H1 (cell line): ENCODE results near the gene NQO2. TPM values are rescaled to one million over a fixed set of nuclear protein-coding genes. Genes with fewer than 3 reads are reported as not detected.

ENCODE experiments used
- CTCF ChIA-PET: fragments of 300-600 bp; sonication (Branson Sonifier 250); formaldehyde crosslinking; loops from one replicate; lab custom pipeline; 2021; ENCODE audit not compliant: partially characterized antibody; lab: Charles Lee
- POLR2A ChIA-PET: fragments of 300-600 bp; sonication (Branson Sonifier 250); formaldehyde crosslinking; loops from one replicate; lab custom pipeline; 2021; ENCODE audit warnings: inconsistent platforms; ENCODE audit not compliant: partially characterized antibody; lab: Charles Lee
- DNase-seq, 2 experiments: peaks; one replicate each; pipeline versions ENCODE4 v3.0.0 to v3.0.0-alpha.2; 2010 to 2022; ENCODE audit warnings: low spot score in 2 of 2, low read depth in 1 of 2, mixed read lengths in 1 of 2
- FAIRE-seq: peaks from 2 replicates; lab custom pipeline; 2011; peaks lifted over from hg19 to GRCh38; lab: Jason Lieb, UNC
- H2AFZ ChIP-seq: 2 replicates; pipeline ENCODE4 v1.8.1; 2012; ENCODE audit warnings: low read length, inconsistent platforms
- H2AK5ac ChIP-seq: 2 replicates; pipeline ENCODE4 v1.6.1; 2013; ENCODE audit warnings: low read depth, low read length
- H2BK120ac ChIP-seq: replicated peaks from 2 replicates; pipeline ENCODE3; 2013; ENCODE audit warnings: low read depth, low read length, inconsistent platforms
- H2BK12ac ChIP-seq: 2 replicates; pipeline ENCODE4 v1.6.1; 2013; ENCODE audit warnings: low read depth, low read length
- H2BK15ac ChIP-seq: 2 replicates; pipeline ENCODE4 v1.6.1; 2013; ENCODE audit warnings: low read length
- H2BK20ac ChIP-seq: 2 replicates; pipeline ENCODE4 v1.6.1; 2013; ENCODE audit warnings: low read length
- H2BK5ac ChIP-seq: 2 replicates; pipeline ENCODE4 v1.6.1; 2013; ENCODE audit warnings: low read depth, low read length
- H3K14ac ChIP-seq: 2 replicates; pipeline ENCODE4 v1.6.1; 2013; ENCODE audit warnings: inconsistent platforms; ENCODE audit not compliant: insufficient read length
- H3K18ac ChIP-seq: 2 replicates; pipeline ENCODE4 v1.6.1; 2013; ENCODE audit warnings: low read length; ENCODE audit errors: extremely low read depth
- H3K23ac ChIP-seq: 2 replicates; pipeline ENCODE4 v1.6.1; 2013; ENCODE audit warnings: inconsistent platforms; ENCODE audit not compliant: insufficient read length
- H3K23me2 ChIP-seq: 2 replicates; pipeline ENCODE4 v1.6.1; 2013; ENCODE audit warnings: low read depth, low read length
- H3K27ac ChIP-seq: 2 replicates; pipeline ENCODE4 v1.6.1; 2011; ENCODE audit warnings: low read depth, low read length, inconsistent platforms
- H3K27me3 ChIP-seq, 4 experiments: replicated peaks in 1 of 4; 1 replicate in 1 of 4; 2 replicates in 3 of 4; pipeline versions ENCODE4 v1.6.1 to v1.8.1; 2011 to 2013; ENCODE audit warnings: low read length in 3 of 4, mild to moderate bottlenecking in 3 of 4, inconsistent platforms in 2 of 4, mixed read lengths in 2 of 4, moderate library complexity in 1 of 4; ENCODE audit not compliant: control insufficient read depth in 3 of 4, insufficient read depth in 3 of 4; ENCODE audit errors: extremely low read depth in 1 of 4
- H3K36me3 ChIP-seq, 4 experiments: 2 replicates each; pipeline versions ENCODE4 v1.6.1 to v1.8.1; 2011 to 2013; ENCODE audit warnings: mild to moderate bottlenecking in 4 of 4, low read length in 3 of 4, moderate library complexity in 2 of 4, control low read depth in 1 of 4, inconsistent platforms in 1 of 4; ENCODE audit not compliant: insufficient read depth in 4 of 4, control insufficient read depth in 2 of 4
- H3K4ac ChIP-seq: replicated peaks from 2 replicates; pipeline ENCODE3; 2013; ENCODE audit warnings: low read length, low read depth, mixed read lengths, inconsistent platforms; ENCODE audit not compliant: insufficient read length
- H3K4me1 ChIP-seq, 4 experiments: replicated peaks in 1 of 4; 1 replicate in 1 of 4; 2 replicates in 3 of 4; pipeline versions ENCODE4 v1.6.1 to v1.8.1; 2011 to 2013; ENCODE audit warnings: low read length in 3 of 4, inconsistent platforms in 2 of 4, mixed read lengths in 1 of 4; ENCODE audit not compliant: insufficient read depth in 4 of 4, control insufficient read depth in 3 of 4
- H3K4me2 ChIP-seq, 2 experiments: 2 replicates each; pipeline versions ENCODE4 v1.6.1 to v1.8.1; 2011 to 2013; ENCODE audit warnings: low read depth in 2 of 2, low read length in 2 of 2, control low read depth in 1 of 2, inconsistent platforms in 1 of 2, mild to moderate bottlenecking in 1 of 2; ENCODE audit not compliant: insufficient read depth in 1 of 2
- H3K4me3 ChIP-seq, 4 experiments: fragments of 200-600, 300-600 bp in 1 of 4; sonication (generic), shearing (Covaris generic), sonication (Bioruptor Twin) in 1 of 4; 2 replicates each; pipeline versions ENCODE4 v1.5.1 to v1.8.1; 2011 to 2016; ENCODE audit warnings: low read length in 4 of 4, low read depth in 3 of 4, control low read depth in 2 of 4, inconsistent platforms in 2 of 4, mild to moderate bottlenecking in 2 of 4, mixed read lengths in 1 of 4, moderate library complexity in 1 of 4; ENCODE audit not compliant: insufficient read depth in 2 of 4; ENCODE audit errors: extremely low read depth in 1 of 4
- H3K56ac ChIP-seq: replicated peaks from 2 replicates; pipeline ENCODE3; 2013; ENCODE audit warnings: low read depth, mild to moderate bottlenecking, mixed read lengths, low read length, inconsistent platforms; ENCODE audit not compliant: insufficient read length
- H3K79me1 ChIP-seq: 2 replicates; pipeline ENCODE4 v1.6.1; 2013; ENCODE audit warnings: low read depth, low read length, control low read depth
- H3K79me2 ChIP-seq, 2 experiments: 2 replicates each; pipeline versions ENCODE4 v1.6.1 to v1.8.1; 2012 to 2013; ENCODE audit warnings: low read length in 2 of 2, mild to moderate bottlenecking in 2 of 2, inconsistent platforms in 1 of 2; ENCODE audit not compliant: insufficient read depth in 2 of 2, control insufficient read depth in 1 of 2
- H3K9ac ChIP-seq, 4 experiments: replicated peaks in 1 of 4; 1 replicate in 1 of 4; 2 replicates in 3 of 4; pipeline versions ENCODE4 v1.6.1 to v1.8.1; 2011 to 2013; ENCODE audit warnings: low read depth in 3 of 4, low read length in 3 of 4, control low read depth in 2 of 4, mild to moderate bottlenecking in 2 of 4, moderate library complexity in 2 of 4, inconsistent platforms in 1 of 4; ENCODE audit errors: extremely low read depth in 1 of 4
- H3K9me3 ChIP-seq, 2 experiments: 2 replicates each; pipeline versions ENCODE4 v1.6.1 to v1.8.1; 2012 to 2013; ENCODE audit warnings: mild to moderate bottlenecking in 2 of 2, moderate library complexity in 2 of 2, control low read depth in 1 of 2, inconsistent platforms in 1 of 2, low read depth in 1 of 2, low read length in 1 of 2, mixed read lengths in 1 of 2; ENCODE audit not compliant: insufficient read depth in 2 of 2
- H4K20me1 ChIP-seq, 2 experiments: replicated peaks in 1 of 2; 2 replicates each; pipeline versions ENCODE3 to v1.8.1; 2011 to 2013; ENCODE audit warnings: inconsistent platforms in 2 of 2, low read length in 2 of 2, mild to moderate bottlenecking in 1 of 2; ENCODE audit not compliant: insufficient read depth in 2 of 2, control insufficient read depth in 1 of 2
- H4K5ac ChIP-seq: 2 replicates; pipeline ENCODE4 v1.6.1; 2013; ENCODE audit warnings: low read length, low read depth, mixed read lengths, inconsistent platforms; ENCODE audit not compliant: insufficient read length
- H4K8ac ChIP-seq: 2 replicates; pipeline ENCODE4 v1.8.0; 2013; ENCODE audit warnings: mild to moderate bottlenecking, moderate library complexity, low read length, inconsistent platforms; ENCODE audit not compliant: insufficient read depth; ENCODE audit errors: extremely low read depth
- H4K91ac ChIP-seq: replicated peaks from 2 replicates; pipeline ENCODE3; 2013; ENCODE audit warnings: low read length, mixed read lengths, inconsistent platforms; ENCODE audit not compliant: insufficient read length
- BCL11A ChIP-seq, 2 experiments: IDR thresholded peaks; one replicate each; pipeline ENCODE4 v1.6.1; 2011; ENCODE audit warnings: low read depth in 2 of 2, low read length in 2 of 2, mild to moderate bottlenecking in 2 of 2
- CHD2 ChIP-seq: IDR thresholded peaks from 2 replicates; pipeline ENCODE4 v1.6.1; 2012; ENCODE audit warnings: low read length, improper control_type of control experiment
- CREB1 ChIP-seq: IDR thresholded peaks from 2 replicates; pipeline ENCODE4 v1.6.1; 2012; ENCODE audit warnings: inconsistent platforms
- EP300 ChIP-seq, 2 experiments: IDR thresholded peaks; 1 replicate in 1 of 2; 2 replicates in 1 of 2; pipeline ENCODE4 v1.6.1; 2011 to 2012; ENCODE audit warnings: low read depth in 2 of 2, low read length in 2 of 2, mild to moderate bottlenecking in 2 of 2, borderline replicate concordance in 1 of 2, inconsistent platforms in 1 of 2, moderate library complexity in 1 of 2
- EZH2 ChIP-seq: fragments of 200-600 bp; sonication (generic); IDR thresholded peaks from 2 replicates; pipeline ENCODE4 v1.7.1; 2012; ENCODE audit warnings: low read depth, mild to moderate bottlenecking, moderate library complexity, low read length, inconsistent platforms; ENCODE audit not compliant: severe bottlenecking
- JUN ChIP-seq: IDR thresholded peaks from 2 replicates; pipeline ENCODE4 v1.6.1; 2011; ENCODE audit warnings: low read depth, mild to moderate bottlenecking, improper control_type of control experiment, low read length
- KDM5A ChIP-seq: fragments of 200-600 bp; IDR thresholded peaks from 2 replicates; pipeline ENCODE4 v1.7.1; 2012; ENCODE audit warnings: mild to moderate bottlenecking, low read length, inconsistent platforms, mixed read lengths
- MAX ChIP-seq: IDR thresholded peaks from 2 replicates; pipeline ENCODE4 v1.6.1; 2012; ENCODE audit warnings: inconsistent platforms
- POLR2AphosphoS5 ChIP-seq: IDR thresholded peaks from 2 replicates; pipeline ENCODE4 v1.6.1; 2011; ENCODE audit warnings: low read depth, low read length
- RBBP5 ChIP-seq: IDR thresholded peaks from 2 replicates; pipeline ENCODE4 v1.7.1; 2012; ENCODE audit warnings: low read depth, mild to moderate bottlenecking, inconsistent platforms, low read length, moderate library complexity, borderline replicate concordance
- RFX5 ChIP-seq: IDR thresholded peaks from 2 replicates; pipeline ENCODE4 v1.6.1; 2011; ENCODE audit warnings: low read depth, low read length, improper control_type of control experiment, borderline replicate concordance
- SIRT6 ChIP-seq: IDR thresholded peaks from one replicate; pipeline ENCODE4 v1.7.1; 2012; ENCODE audit warnings: low read length, inconsistent platforms
- SP1 ChIP-seq: IDR thresholded peaks from 2 replicates; pipeline ENCODE4 v1.6.1; 2011; ENCODE audit warnings: low read depth, low read length
- TAF1 ChIP-seq: IDR thresholded peaks from 2 replicates; pipeline ENCODE4 v1.6.1; 2011; ENCODE audit warnings: mild to moderate bottlenecking, low read depth, low read length
- WGBS, 2 experiments: shearing (Covaris generic) in 1 of 2; methylation state at CpG; one replicate each; pipeline versions ENCODE4 v1.1.6 to v1.1.7; 2013 to 2015; ENCODE audit warnings: low lambda C conversion rate in 2 of 2, mixed read lengths in 2 of 2, inconsistent platforms in 1 of 2, low coverage in 1 of 2, missing lambda C conversion rate in 1 of 2; ENCODE audit not compliant: insufficient replicate concordance in 2 of 2, insufficient coverage in 1 of 2, insufficient read length in 1 of 2; ENCODE audit errors: extremely low coverage in 1 of 2, missing lambda C conversion rate in 1 of 2; 5-methylcytosine and 5-hydroxymethylcytosine counted together
- polyA plus RNA-seq, 7 experiments: library from polyadenylated mRNA; depleted of rRNA in 3 of 7; stranded (reverse) in 5 of 7; unstranded in 2 of 7; fragments of >200 nt in 5 of 7; fragments of 200-250 nt in 2 of 7; gene quantifications; 1 replicate in 5 of 7; 2 replicates in 1 of 7; 4 replicates in 1 of 7; pipeline versions ENCODE4 v1.2.1 to v1.2.3, GENCODE V29; 2011 to 2013; ENCODE audit warnings: missing spikeins in 2 of 7, mixed read lengths in 2 of 7
- total RNA-seq: library from RNA; stranded (reverse); fragmentation: NEBNext Ultra II Directional; extraction: Animal tissue kit (Norgen Biotek cat#: 25700); gene quantifications from 2 replicates; pipeline ENCODE4 v1.2.1, GENCODE V29; 2021

The NQO2 gene
- total and polyA plus RNA-seq, 2 of the 8 experiments (the other 6 are each of a cell fraction or from before 2014, with no cell fraction given): 135 to 168 TPM

DNA sequence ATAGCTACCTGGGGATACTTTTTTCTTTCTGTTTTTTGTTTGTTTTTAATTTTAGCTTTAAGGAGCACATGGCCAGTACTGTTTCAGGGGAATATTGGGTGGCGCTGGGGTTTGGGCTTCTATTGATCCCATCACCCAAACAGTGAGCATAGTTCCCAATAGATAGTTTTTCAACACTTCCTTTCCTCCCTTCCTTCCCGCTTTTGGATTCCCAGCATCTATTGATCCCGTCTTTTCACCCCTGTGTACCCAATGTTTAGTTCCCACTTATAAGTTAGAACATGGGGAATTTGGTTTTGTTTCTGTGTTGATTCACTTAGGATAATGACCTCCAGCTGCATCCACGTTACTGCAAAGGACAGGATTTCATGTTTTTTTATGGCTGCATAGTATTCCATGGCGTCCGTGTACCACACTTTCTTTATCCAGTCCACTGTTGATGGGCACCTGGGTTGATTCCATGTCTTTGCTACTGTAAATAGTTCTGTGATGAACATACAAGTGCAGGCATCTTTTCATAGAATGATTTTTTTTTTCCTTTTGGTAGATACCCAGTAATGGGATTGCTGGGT lies 20.1 kb downstream of the NQO2 start:
- DNase-seq (no peak), FAIRE-seq (no peak)
- Histone ChIP-seq H3K14ac (no peak overlapping the region), H4K20me1 (peaks cover 2 to 4% of the 10 kb centered on the region in 2 experiments), H3K4me1 (peaks cover 6 to 17% (median 11%) of the 10 kb centered on the region in 4 experiments), H3K9me3 (peaks cover 0 to 2% of the 10 kb centered on the region in 2 experiments; a peak in 1 of 4 replicates), H3K27me3 (no peaks in the 10 kb centered on the region), H3K4me2 (no peak overlapping the region), H2AK5ac (no peak overlapping the region), H3K9ac (no peak overlapping the region), H3K79me1 (no peaks in the 10 kb centered on the region), H3K4ac (no peak overlapping the region), H3K79me2 (no peaks in the 10 kb centered on the region), H2BK12ac (no peak overlapping the region), H4K8ac (no peak overlapping the region), H3K36me3 (peaks cover 5 to 52% (median 39%) of the 10 kb centered on the region in 4 experiments), H2BK5ac (no peak overlapping the region), H3K27ac (no peak overlapping the region), H3K18ac (no peak overlapping the region), H3K23ac (no peak overlapping the region), H2BK120ac (no peak overlapping the region), H3K23me2 (peaks cover 2% of the 10 kb centered on the region; the same call in 1 of the 2 replicates), H3K56ac (no peak overlapping the region), H2BK20ac (no peak overlapping the region), H3K4me3 (no peak overlapping the region), H4K5ac (no peak overlapping the region), H2AFZ (no peak overlapping the region), H4K91ac (no peak overlapping the region), H2BK15ac (no peak overlapping the region)
- POLR2A ChIA-PET: interaction anchor here (0.7 to 5.7 kb wide), 7 partner anchors 8 to 32 kb away, joined by 3 to 33 read pairs (median 4); partner anchors contain the start of gene NQO2
- CTCF ChIA-PET: interaction anchor here (0.7 to 1.5 kb wide), 6 partner anchors 9 to 391 kb away, joined by 3 to 6 read pairs (median 4); no protein-coding TSS in a partner anchor
- WGBS, 2 experiments: 92% methylated on average over 6 of the region's 6 CpGs; no CpG with 5 or more reads in 1 of the 2 experiments
- TF ChIP-seq POLR2AphosphoS5 (no peak), SP1 (no peak), EZH2 (no peak), EP300 (IDR thresholded peaks at IDR 0.05; ENCODE audit: borderline replicate concordance in 1 of 2, low read depth in 2 of 2, low read length in 2 of 2) (no peak), JUN (no peak), MAX (no peak), CREB1 (no peak), SIRT6 (no peak), TAF1 (no peak), RBBP5 (no peak), RFX5 (no peak), BCL11A (IDR thresholded peaks at IDR 0.05; ENCODE audit: low read depth in 2 of 2, low read length in 2 of 2) (no peak), CHD2 (no peak), KDM5A (no peak)
